Measurements from ENCODE around the gene CHGA.

DNA sequence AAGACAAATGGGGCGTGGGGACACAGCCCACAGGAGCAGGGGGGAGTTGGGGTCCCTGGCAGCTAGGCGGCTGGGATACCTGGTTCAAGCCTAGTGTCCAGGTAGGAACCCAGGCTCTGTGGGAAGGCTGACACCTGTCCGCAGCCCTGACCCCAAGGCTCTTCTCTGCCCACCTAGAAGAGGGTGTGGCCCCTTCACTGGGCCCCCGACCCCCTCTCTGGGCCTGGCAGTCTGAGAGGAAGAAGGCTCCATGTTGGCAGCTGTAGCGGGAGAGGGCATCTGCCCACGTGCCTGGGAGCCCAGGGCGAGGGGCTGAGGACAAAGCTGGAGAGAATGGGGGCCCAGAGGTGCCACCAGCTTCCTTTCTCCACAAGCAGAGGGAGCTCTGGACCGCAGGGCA is 10.5 kb downstream of the CHGA start:
- TF ChIP-seq, protein P1, sequence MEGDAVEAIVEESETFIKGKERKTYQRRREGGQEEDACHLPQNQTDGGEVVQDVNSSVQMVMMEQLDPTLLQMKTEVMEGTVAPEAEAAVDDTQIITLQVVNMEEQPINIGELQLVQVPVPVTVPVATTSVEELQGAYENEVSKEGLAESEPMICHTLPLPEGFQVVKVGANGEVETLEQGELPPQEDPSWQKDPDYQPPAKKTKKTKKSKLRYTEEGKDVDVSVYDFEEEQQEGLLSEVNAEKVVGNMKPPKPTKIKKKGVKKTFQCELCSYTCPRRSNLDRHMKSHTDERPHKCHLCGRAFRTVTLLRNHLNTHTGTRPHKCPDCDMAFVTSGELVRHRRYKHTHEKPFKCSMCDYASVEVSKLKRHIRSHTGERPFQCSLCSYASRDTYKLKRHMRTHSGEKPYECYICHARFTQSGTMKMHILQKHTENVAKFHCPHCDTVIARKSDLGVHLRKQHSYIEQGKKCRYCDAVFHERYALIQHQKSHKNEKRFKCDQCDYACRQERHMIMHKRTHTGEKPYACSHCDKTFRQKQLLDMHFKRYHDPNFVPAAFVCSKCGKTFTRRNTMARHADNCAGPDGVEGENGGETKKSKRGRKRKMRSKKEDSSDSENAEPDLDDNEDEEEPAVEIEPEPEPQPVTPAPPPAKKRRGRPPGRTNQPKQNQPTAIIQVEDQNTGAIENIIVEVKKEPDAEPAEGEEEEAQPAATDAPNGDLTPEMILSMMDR (IDR thresholded peaks at IDR 0.05; ENCODE audit: low read depth, low read length, poor library complexity, severe bottlenecking) = no peak
- no peak for TF ChIP-seq EZH2phosphoT487 (IDR thresholded peaks at IDR 0.05; ENCODE audit: borderline replicate concordance, low read length)

Measured in DOHH2 (cell line).